ENCODE results near the gene METRN.

METRN gene

DNA sequence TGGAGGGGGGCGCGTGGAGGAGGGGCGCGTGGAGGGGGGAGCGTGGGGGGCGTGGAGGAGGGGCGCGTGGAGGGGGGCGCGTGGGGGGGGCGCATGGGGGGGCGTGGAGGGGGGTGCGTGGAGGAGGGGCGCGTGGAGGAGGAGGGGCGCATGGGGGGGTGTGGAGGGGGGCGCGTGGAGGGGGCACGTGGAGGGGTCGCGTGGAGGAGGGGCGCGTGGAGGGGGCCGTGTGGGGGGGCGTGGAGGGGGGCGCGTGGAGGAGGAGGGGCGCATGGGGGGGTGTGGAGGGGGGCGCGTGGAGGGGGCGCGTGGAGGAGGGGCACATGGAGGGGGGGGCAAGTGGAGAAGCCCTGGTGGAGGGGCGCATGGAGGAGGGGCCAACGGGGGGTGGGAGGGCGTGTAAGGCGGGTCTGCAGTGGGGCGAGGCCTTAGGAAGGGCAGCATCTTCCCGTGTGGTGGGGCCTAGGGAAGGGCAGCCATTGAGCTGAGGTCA is 52.9 kb downstream of the METRN start:
- DNase-seq, result no peak

DNA sequence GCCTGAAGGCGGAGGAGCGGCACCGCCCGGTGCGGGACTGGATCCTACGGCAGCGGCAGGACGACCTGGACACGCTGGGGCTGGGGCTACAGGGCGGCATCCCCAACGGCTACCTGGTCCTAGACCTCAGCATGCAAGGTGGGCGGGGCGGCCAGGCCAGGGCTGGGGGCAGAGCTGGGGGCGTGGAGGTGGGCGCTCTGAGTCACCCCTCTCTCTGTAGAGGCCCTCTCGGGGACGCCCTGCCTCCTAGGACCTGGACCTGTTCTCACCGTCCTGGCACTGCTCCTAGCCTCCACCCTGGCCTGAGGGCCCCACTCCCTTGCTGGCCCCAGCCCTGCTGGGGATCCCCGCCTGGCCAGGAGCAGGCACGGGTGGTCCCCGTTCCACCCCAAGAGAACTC is 53.5 kb downstream of the METRN start:
- DNase-seq, result no peak

Measured in anterior cingulate cortex (tissue), 58 donors.